HG03060 (cell line): ENCODE results near the gene DTL.
"Not testable (repeated sequence)": the region's sequence is repeated elsewhere in the genome, so short reads cannot be mapped to it uniquely, and the experiment has no call there.

Experiments
- ATAC-seq: cut with Tn5 transposase; IDR thresholded peaks from one replicate; pipeline ENCODE4 v1.9.1; 2021; ENCODE audit warnings: low read depth, moderate number of reproducible peaks; ENCODE audit not compliant: unreplicated experiment

The DTL gene, protein sequence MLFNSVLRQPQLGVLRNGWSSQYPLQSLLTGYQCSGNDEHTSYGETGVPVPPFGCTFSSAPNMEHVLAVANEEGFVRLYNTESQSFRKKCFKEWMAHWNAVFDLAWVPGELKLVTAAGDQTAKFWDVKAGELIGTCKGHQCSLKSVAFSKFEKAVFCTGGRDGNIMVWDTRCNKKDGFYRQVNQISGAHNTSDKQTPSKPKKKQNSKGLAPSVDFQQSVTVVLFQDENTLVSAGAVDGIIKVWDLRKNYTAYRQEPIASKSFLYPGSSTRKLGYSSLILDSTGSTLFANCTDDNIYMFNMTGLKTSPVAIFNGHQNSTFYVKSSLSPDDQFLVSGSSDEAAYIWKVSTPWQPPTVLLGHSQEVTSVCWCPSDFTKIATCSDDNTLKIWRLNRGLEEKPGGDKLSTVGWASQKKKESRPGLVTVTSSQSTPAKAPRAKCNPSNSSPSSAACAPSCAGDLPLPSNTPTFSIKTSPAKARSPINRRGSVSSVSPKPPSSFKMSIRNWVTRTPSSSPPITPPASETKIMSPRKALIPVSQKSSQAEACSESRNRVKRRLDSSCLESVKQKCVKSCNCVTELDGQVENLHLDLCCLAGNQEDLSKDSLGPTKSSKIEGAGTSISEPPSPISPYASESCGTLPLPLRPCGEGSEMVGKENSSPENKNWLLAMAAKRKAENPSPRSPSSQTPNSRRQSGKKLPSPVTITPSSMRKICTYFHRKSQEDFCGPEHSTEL

DNA sequence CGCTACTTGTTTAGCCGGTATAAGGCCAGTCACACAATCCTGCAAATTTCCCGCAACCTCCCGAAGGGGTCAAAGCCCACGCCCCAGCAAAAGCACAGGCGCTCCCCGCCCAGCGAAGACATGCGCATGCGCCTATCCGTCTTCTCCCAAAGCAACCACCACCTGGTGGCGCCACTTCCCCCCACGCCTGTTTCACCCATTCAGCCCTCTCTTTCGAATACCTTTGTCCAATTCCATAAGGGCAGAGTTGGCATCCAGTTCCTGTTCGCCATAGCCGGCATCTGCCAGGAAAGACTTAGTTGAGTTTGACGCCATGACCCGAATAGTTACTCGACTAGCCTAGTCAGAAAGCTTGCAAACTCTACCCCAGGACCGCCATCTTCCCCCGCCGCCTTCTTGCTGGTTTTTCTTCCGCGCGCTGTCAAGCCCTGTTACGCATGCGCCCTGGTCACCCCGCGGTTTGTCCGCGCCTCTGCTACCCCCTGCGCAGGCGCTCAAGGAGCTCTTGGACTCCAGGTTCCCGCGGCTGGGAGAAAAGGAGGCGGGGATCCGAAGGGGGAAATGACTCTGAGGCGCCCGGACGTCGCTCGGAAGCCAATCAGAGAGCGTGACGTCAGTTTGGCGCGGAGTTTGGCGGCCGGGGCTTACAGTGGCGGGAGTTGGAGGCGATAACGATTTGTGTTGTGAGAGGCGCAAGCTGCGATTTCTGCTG, at the start of gene DTL, which contains the start of gene INTS7:
DTL (plus strand) TSS at position 626 of the 712 bp plus-strand sequence. CDS start 143 bp downstream, outside the sequence.
INTS7 (minus strand) TSS at position 435 of the 712 bp plus-strand sequence; CDS start at position 315, 120 bp downstream.
- ATAC-seq: peak; percentile 75

GRCh38 chr1:211986628-211987254, 48.8 kb upstream of the DTL start:
- ATAC-seq: no peak

- no peak for ATAC-seq
Measured at GRCh38 chr1:211991695-211992094, 43.9 kb upstream of the DTL start.

DNA sequence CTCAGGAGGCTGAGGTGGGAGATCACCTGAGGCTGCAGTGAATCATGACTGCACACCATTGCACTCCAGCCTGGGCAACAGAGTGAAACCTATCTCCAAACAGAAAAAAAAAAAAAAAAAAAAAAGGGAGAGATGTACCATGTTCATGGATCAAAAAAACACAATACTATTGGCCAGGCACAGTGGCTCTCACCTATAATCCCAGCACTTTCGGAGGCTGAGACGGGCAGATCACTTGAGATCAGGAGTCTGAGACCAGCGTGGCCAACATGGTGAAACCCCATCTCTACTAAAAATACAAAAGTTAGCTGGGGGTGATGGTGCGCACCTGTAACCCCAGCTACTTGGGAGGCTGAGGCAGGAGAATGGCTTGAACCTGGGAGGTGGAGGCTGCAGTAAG, 38.1 kb upstream of the DTL start:
- ATAC-seq: not testable (repeated sequence)

DNA sequence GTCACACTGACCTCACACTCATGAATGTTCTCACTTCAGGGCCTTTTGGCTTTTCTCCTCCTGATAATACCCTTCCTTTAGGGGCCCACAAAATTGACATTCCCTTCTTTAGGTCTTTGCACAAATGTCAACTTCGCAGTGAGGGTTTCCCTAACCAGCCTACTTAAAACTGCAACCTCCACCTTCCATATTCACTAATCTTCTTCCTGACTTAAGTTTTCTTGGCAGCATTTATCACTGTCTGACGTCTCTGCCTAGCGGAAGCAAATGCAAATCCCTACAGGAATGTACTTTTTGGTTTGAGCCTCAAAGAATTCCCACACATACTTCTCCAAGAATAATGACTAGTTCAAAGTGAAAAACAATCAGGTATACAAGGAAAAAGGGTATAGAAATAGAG, 33.0 kb upstream of the DTL start:
- no peak for ATAC-seq

GRCh38 chr1:212004895-212005608, 30.5 kb upstream of the DTL start:
- no peak for ATAC-seq

GRCh38 chr1:212007178-212007577, 28.4 kb upstream of the DTL start:
- ATAC-seq: no peak

- no peak for ATAC-seq
Measured at GRCh38 chr1:212007886-212008285, 27.7 kb upstream of the DTL start.

GRCh38 chr1:212009561-212009960, 26.0 kb upstream of the DTL start:
- ATAC-seq: no peak

DNA sequence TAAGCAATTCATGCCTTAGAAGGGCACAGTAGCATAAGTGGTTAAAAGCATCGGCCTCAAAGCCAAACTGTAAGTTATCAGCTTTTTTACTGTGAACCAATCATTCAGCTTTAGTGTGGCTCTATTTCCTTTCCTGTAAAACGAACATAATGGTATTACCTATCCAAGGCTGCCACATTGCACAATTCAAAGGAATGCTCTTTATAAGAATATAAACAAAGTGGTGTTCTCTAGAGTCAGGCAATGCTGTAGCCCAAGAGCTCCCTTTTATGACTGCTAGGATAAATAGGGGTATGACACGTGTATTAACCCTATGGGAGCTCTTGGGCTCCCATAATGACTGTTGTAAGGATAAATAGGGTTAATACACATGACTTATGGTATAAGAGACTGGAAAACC, 25.5 kb upstream of the DTL start:
- no peak for ATAC-seq

DNA sequence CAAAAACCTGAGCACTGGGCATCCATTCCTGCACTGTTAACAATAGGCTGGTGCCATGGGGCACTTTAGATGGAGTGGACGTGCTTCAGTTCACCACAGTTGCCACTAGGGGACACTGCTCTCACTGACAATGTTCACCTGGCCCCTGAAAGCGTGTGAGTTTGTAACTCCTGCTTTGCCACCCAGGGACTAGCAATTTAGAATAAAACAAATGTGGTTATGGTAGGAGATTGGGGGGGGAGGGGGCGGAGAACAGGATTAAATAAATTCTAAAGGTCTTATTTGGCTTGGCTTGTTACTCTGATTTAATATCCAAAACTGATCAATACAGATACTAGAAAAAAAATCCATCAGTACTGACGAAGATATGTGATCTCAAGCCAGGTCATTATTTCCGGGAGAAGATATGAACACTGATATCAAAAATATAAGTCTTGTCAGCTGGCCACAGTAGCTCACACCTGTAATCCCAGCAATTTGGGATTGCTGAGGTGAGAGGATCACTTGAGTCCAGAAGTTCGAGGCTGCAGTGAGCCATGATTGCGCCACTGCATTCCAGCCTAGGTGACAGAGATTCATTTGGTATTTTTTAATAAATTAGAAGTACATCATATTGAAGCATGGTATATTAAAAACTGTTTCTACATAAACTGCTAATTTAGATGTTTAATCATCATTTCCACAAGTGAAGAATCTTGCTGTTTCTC, 23.4 kb upstream of the DTL start:
- peak; percentile 80 for ATAC-seq

DNA sequence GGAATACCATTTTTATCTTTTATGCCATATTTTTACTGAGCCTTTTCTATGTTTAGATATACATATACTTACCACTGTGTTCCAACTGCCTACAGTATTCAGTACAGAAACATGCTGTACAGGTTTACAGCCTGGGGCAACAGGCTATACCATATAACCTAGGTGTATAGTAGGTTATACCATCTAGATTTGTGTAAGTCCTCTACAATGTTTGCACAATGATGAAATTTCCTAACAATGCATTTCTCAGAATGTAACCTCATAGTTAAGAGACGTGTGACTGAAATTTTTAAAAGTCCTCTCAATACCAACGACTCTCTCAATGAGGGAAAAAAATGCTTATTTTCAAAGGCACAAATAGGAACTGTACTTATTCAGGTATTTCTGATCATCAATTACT, 21.9 kb upstream of the DTL start:
- ATAC-seq: no peak

DNA sequence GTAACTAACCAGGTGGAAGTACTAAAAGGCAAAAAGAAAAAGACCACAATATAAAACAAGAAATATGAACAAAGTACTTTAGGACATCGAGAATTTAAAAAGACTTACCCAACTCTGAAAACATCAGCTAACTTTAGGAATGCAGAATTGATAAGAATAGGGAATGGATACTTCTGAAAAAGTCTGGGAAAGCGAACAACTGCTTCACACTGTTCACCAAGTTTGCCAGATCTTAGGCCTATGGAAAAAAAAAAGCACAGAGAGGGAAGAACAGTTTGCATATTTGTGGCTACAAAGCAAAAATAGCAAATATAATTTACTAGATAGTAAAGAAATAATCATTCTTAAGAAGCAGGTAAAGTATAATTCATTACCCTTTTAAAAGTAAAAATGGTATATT, 14.6 kb upstream of the DTL start:
- no peak for ATAC-seq

DNA sequence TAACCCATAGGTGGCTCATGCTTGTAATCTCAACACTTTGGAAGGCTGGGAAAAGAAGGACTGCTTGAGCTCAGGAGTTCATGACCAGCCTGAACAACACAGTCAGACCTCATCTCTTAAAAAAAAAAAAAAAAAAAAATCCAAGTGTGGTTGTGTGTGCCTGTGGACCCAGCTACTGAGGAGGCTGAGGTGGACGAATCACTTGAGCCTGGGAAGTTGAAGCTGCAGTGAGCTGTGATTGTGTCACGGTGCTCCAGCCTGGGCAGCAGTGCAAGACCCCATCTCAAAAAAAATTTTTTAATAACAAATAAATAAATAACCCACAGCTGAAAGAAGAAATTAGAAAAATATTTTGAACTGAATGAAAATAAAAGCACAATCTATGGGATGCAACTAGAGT, 14.0 kb upstream of the DTL start:
- ATAC-seq: no peak

GRCh38 chr1:212022908-212023307, 12.6 kb upstream of the DTL start:
- ATAC-seq: not testable (repeated sequence)

DNA sequence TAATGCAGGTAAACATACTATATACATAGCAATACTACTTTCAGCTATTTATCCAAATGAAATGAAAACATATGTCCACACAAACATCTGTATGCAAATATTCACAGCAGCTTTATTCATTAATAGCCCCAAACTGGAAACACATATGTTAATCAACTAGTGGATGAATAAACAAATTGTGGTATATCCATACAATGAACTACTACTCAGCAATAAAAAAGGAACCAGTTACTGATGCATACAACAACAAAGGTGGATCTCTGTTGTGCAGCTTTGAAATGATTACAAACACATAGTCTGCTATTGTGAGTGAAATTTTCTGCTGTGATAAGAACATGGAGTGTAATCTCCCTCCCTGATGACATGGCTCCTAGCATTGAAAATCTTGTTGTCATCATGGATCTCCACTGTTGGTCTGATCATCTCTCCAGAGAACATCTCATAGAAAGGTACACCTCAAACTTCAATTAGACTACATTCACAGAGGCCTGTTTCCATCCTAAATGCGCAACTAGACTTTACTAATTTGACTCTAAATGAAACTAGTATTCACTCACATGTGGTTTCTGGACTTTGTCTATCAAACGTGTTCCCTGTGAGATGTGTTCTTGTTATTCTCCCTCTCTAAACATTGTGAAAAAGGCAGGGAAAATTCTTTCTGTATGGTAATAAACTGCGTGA, 10.9 kb upstream of the DTL start:
- ATAC-seq: no peak

GRCh38 chr1:212027727-212028126, 7.8 kb upstream of the DTL start:
- ATAC-seq: not testable (repeated sequence)

DNA sequence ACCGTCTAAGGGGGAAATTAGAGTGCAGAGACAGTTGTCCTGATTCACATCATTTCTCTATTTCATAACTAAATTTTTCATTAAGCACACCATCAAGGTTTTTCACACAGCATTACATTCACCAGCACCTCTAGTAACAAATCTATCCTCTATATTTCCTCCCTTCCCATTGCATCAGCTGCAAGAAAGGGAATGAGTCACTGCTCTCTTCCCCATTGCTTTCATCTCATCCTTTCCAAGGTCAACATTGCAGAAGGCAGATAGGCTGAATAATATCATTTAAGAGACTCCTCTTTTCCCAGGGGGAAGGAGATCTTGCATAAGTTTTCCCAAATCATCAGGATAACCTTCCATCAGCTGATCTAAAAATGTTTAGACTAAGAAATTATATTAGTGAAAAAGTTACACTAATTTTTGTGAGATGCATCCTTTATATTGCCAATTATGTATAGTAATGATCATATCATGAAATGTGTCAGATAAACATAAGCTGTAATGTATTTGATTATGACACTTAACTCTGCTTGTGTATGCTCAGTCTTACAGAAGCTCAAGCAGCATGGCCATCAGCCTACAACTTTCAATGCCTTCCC, 4.5 kb upstream of the DTL start:
- no peak for ATAC-seq
